GM20431 (cell line): ENCODE data around the gene CAMTA1.

ENCODE experiments used
- in situ Hi-C: fragments of 300-500 bp; cut with MseI, MboI; formaldehyde crosslinking; loops from one replicate; pipeline ENCODE4 v1.15.0; 2020; ENCODE audit warnings: low sequenced_read_pairs; ENCODE audit not compliant: unreplicated experiment

The CAMTA1 gene

DNA sequence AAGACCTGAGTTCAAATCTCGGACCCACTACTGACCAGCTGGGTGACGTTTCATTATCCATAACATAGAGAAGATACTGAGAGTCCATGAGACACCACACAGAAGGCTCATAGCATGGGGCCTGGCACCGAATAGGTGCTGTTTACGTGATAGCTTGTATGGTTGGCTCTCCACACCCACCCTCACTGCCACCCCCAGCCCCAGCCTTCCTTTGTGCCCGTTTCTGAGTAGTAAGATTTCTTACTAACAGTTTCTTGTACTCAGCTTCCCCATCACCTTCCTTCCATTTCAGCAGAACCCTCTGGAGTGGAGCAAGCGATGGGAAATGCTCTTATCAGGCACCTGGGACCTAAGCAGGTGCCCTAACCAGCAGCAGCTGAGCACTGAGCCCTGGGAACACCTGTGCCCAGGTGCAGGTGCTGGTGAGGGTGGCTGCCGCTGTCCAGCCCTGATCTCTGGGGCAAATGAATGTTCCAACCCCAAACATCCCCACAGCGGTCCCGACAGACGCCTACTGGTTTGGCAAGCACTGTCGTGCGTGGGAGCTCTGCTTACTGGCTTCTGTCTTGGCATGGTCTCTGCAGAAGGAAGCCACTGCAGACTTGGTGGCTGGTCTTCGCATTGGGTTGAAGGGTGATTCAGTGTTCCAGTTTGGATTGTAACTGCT is 225.4 kb downstream of the CAMTA1 start:
- in situ Hi-C loops, result no loop called here

DNA sequence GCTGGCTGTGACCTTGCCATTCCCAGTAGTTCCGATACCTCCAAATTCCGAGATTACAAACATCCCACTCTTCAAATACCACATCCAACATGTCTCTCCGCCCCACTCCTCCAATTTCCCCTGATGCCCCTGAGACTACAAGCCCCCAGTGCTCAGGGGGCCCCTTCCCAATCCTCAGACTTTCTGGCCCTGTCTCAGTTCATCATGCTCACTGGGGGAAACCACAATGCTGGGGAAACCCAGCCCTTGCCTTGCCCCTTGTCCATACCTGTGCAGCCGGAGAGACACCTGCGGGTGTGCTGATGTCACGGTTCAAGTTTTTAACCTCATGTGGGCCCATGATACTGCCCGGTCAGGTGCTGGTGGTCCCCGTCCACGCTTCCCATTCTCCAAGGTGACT is 226.6 kb downstream of the CAMTA1 start:
- in situ Hi-C loops, result no loop called here

DNA sequence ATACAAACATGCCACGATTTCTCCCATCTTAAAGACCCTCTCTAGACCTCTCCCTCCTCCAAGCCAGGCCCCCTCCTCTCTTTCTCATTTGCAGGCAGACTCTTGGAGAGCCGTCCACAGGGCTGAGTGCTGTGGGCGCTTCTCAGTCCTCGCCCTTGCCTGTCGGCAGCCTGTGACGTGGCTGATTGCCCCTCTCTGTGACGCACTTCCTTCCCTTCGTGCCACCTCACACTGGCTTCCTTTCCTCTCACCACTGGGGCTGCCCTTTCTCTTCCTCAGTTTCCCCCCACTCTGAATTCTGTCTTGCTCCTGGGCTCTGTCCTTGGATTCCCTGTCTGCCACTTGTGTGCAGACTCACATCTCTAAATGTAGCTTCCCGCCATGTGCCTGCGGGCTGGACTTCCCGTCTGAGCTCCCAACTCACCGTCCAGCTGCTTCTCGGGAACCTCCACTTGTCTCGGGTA is 227.2 kb downstream of the CAMTA1 start:
- in situ Hi-C loops, result no loop called here

DNA sequence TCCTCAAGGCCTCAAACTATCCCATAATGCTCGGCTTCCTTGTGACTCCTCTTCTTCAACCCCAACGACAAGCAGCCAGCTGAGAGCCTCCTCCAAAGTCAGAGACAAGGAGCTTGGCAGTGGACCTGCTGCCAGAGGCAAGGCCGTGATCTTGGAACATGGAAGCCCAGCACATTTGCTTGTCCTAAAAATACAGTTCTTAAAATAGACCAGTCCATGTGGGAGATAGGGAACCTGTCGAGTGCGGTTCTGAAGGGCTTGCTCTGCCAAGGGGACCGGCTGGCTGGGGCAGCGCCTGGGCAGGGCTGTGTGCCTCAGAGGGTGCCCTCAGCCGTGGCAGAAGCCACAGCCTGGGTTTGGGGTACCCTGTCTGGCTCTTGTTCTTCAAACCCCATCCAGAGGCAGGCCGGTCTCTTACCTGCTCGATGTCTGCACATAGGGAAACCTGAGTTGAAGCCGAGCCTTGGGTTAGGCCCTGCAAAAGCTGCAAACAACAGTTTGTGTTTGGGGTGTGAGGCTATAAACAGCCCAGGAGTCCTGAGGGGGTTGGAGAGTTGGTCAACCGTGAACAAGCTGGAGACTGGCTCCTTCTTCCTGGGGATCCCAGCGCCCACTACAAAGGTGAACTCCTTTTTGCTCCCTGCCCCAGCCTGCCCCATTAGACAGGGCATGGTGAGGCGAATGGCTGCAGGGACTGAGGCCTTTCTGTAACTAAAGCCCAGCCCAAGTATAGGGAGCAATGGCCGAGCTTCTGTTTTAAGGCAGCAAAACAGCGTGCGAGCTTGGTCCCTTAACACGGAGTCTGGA is 228.8 kb downstream of the CAMTA1 start:
- in situ Hi-C loops, result no loop called here

DNA sequence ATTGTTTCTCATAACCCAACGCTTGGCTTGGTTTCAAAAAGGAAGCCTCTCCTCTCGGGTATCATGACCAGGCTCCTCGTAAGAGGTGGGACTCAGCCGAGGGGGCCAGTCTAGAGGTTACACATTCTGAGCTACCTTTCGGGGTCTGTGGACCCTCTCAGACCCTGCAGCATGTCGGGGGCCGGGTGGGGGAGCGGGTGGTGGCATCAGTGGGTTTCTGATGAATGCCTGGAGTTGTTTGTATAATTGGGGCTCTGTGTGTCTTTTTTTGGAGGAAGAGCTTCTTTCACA is 229.3 kb downstream of the CAMTA1 start:
- in situ Hi-C loops, result no loop called here

DNA sequence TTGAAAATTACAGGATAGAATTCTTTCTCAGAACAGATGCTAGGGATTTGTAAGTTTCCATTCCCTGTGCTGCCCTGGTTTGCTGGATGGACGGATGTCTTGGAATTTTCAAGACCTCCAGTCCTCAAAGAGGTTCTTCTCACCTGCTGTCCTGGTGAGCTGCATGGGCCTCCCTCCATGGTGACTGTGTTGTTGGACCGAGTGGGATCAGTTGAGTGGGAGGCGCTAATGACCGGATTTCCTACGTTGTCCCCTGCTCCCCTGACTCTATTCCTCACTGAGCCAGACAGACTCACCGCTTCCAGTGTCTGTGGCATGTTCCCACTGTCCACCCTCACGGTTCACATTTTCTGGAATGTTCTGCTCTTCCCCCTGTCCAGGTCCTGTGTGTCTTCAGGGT is 229.8 kb downstream of the CAMTA1 start:
- in situ Hi-C loops, result no loop called here

DNA sequence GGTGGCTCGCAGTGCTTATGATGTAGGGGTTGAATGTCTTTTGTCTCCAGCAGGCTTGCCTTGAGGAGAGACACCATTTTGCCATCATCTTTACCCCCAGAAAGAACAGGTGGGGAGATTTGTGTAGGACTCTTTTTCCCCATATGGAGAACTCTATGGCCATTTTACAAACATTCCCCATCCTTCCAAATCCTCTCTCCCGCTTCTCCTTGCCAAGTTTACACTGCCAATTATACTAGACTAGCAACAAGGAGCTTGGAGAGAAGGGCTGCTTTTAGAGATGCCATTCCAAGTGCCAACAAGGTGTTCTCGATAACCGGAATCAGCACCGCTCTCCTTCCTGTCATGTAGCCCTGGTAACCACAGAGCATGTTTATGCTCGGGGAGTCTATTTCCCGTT is 233.1 kb downstream of the CAMTA1 start:
- in situ Hi-C loops, result no loop called here

DNA sequence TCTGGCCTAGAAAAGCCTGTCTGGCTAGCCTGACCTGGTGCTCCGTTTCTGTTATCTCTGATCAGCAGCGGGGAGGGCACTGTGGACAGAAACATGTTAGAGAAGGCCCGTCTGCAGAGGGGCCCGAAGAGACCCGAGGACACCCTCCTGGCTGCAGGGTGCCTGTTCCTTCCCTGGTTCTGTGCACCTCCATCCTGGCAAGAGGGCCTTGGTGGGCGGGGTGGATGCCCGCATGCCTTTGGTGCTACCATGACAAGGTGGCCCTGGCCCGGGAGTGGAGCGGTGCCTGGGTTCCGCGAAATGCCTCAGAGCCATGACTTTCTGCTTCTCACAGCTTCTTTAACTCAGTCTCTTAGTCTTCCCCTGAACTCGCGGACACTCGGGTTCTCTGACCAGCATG is 233.6 kb downstream of the CAMTA1 start:
- in situ Hi-C loops, result no loop called here

DNA sequence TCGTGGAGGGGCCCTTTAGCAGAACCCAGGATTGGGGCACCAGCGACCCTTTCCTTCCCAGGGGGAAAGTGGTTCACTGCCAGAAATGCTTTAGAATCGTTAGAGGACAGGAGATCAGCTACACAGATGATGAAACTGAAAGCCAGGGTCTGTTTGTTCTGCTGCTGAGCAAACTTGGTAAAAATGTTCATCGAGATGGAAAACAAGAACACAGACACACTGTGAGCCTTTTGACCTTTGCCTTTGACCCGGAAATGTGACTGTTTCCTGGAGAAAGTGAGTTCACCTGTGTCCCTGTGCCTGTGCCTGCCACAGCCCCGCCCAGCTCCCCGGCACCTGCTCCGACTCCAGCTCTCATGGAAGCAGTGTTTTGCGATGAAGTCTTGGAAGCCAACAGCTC is 234.3 kb downstream of the CAMTA1 start:
- in situ Hi-C loops, result no loop called here

DNA sequence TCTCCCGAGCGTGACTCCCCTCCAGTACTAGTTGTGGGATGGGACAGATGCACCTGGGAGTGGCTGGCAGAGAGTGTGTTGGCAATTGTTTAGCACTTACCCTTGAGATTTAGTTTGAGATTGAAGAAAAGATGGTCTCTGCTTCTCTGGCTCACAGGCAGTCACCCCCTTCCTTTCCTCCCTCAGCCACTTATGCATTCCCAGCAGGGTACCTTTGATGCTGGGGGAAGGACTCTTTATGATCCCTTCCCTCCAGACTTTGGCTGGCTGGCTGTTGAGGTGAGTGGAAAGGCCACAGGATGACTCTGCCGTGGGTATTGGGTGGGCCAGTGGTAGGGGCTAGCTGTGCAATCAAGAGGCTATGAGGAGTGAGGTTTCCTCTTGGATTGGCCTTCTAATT is 236.8 kb downstream of the CAMTA1 start:
- in situ Hi-C loops, result no loop called here

DNA sequence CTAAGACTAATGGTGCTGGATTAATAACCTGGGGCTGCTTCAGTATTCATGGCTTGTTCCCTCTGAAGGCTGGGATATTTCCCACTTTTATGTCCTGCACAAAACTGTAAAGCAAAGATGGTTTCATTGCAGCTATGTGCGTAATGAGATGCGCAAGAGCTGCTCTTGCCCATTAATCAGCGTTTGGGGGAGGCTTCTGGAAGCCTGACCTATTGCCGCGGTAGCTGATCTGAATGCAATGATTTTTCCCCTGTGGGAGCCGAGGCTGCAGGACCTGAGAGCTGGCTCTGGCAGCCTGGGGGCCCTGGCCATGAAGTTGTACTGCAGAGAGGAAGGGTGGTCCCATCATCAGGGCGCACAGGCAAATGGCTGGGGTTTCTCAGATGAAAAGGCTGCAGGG is 239.8 kb downstream of the CAMTA1 start:
- in situ Hi-C loops, result no loop called here

DNA sequence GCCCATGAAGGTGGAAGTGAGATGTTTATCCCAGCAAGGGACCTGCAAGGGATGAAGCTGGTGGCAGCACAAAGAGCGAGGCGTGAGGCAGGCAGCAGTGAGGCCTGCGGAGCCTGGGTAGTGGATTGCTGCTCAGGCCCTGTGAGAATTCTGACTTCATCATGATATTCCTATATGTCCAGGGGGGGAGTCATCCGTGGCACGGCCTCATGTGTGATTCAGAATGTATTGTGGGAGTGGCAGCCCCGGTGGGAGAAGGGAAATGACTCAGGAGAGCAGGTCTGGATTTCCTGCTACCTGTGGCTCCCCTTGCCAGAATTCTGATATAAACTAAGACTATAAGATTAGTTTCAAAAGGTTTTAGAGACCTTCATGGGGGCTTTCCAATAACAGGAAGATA is 240.9 kb downstream of the CAMTA1 start:
- in situ Hi-C loops, result no loop called here

DNA sequence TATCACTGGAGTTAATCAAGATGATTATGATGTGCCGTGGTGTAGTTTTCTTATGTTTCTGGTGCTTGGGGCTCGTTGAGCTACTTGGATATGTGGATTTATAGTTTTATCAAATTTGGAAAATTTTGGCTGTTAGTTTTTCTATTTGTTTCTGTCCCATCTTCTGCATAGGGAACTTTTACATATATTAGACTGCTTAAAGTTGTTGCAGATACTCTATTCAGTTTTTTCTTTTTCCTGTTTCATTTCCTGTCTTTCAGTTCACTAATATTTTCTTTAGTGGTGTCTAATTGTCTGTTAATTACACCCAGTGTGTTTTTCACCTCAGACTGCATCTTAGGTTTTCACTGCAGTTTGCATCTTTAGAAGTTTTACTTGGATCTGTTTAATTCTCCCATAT is 247.7 kb downstream of the CAMTA1 start:
- in situ Hi-C loops, result no loop called here

DNA sequence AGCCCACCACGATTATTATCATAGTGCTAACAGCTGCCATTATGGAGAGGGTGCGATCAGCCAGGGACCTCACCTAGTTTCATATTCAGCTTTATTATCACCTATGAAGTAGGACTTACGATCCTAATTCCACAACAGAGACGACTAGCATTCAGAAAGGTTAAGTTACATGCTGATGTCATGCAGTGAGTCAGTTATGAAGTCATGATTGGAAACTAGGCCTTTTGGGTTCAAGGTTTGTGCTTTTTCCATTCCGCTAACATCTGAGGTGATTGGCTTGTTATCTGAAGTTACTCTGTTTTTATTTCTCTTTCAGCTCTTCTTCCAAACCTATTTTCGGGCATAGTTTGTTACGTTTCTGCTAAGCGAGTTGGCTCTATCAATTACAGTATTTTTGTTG is 251.1 kb downstream of the CAMTA1 start:
- in situ Hi-C loops, result no loop called here

DNA sequence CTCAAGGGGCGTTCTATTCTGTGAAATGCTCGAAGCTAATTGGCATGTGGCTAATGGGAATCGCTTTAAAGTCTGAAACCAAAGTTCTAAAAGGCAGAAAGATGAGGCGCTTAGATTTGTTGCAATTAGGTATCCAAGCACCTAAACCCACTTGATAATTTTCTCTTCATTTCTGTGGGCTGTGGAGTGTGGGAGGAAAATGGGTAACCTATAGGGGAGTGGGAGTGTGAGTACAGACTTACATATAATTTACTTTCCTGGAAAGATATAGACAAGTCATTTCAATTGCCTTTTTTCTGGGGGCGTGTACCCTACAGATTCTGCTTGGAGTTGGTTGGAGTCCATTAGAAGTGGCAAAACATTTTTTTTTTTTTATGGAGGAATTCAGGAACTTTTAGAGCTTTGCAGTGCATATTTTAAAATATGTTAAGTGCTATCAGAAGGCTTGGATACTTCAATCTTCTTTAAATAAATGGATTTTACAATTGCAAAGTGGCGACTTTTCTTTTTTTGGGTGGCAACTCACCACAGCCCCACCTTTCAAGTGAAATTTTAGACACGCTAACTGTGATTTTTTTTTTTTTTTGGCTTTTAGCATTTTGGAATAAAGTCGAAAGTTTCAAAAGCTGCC is 254.5 kb downstream of the CAMTA1 start:
- in situ Hi-C loops, result no loop called here

DNA sequence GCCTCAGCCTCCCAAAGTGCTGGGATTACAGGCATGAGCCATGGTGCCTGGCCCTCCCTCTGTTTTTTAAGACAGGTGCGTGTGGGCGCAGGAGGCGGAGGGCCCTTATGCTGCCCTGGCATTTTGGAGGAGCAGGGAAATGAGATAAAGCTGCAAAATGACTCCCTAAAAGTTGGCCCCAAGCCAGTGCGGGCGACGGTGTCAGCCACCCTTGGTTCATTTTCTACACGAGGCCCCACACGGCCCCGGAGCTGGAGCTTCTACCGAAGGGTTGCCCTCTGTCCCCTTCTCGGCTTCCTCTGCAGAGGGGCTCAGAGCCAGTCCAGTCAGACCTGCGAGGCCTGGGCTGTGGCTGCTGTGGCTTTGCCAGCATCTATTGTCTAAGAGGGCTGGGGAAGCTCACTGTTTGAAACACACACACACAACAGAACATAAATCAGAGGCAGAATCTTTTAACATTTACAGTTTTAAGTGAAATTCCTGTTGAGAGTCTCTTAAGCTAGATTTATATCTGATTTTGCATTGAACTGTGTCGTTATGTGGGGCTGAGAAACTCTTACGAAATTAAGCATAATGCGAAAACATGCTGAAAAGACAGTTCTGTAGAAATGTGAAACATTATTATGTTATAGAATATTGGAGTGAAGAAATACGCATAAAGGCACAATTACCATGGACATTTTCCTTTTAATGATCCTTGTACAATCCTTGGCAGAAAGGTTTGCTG is 255.9 kb downstream of the CAMTA1 start:
- in situ Hi-C loops, result no loop called here

DNA sequence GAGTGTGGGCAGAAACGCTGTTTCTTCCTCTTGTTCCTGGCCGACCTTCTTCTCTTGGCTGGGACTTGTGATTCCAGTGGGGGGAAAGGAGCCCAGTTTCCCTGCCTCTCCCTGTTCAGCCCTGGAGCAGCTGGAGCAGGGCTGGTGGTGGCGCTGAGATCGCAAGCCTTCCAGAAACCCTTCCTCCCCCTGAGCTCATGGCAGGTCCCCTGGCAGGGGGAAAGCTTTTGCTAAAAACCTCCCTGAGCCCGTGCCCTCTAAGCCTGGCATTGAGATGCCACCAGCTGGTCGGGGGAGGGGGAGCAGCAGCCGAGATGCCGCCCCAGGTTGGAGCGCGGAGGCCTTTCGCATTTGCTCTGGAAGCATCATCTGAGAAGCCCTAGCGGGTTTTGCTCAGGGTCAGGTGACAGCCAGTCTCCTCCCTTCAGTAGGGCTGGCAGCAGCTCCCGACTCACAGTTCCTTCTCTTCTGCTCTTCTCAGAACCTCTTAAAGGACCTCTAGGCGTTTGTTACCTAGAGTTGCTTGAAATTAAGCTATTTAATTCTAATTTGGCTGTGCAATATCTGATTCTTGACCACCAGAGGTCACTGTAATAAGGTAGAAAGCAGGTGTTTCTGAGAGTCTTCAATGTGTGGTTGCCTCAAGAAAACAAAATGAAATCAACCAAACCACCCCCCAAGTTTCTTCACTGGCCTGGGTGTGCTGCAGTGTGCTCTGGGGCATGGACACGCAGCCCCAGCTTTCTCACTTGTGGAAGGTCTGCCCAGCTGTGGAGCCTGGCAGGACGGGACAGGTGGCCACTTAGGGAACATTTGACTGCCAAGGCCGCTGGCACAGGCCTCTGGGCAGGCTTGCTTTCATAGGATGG is 257.3 kb downstream of the CAMTA1 start:
- in situ Hi-C loops, result no loop called here

DNA sequence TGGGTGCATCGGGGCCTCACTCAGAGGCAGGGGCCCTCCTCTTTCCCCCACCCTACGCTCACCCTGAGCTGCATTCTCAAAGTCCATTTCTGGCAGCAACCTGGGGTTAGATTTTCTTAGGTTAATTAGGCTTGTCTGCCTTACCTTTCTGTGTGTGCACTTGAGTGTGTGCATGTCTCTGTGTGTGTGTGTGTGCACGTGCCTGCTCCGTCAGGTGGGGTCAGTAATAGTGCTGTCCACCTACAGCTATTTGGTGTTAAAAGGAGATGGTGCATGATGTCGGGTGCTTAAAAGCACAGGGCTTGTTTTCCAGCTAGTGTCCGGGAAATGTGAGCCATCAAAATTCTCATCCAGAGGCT is 257.9 kb downstream of the CAMTA1 start:
- in situ Hi-C loops, result no loop called here

DNA sequence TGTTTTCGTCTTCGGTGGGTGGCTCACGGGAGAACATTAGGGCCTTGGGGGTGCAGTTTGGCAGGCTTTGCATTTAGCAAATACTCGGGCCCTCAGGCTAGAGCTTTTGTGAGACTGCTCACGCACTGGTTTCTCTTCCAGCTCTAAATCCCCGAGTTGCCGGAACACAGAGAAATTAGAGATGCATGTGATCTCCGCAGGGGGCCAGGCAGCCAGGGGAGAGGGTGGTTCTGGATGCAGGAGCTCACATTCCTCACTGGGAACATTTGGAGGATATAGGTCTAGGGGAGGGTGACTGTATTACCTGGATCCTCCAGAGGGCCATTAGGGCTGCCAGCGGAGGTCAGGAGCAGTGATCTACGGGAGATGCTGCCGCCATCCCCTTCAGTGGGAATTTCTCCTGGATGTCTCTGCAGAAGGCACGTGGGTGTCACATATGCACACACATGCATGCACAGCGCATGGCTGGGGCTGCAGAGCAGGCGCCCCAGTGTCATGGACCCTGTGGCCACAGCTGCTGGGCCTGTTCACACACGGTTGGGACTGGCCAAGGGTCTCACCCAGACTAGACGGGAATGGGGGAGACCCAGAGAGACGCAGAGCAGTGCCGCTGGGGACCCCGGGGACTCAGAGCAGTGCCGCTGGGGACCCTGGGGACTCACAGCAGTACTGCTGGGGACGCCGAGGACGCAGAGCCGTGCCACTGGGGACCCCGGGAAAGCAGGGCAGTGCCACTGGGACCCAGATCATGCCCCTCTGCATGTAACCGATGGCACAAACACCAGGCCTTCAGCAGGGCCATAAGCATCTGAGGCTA is 258.7 kb downstream of the CAMTA1 start:
- in situ Hi-C loops, result no loop called here
